ENCODE data around the gene VPS37C. TPM values are rescaled to one million over a fixed set of nuclear protein-coding genes. Genes with fewer than 3 reads are reported as not detected.

Gene VPS37C
- polyA plus RNA-seq, 2 of the 4 experiments (the other 2 are of a cell fraction): 8.9 to 11.3 TPM

Other genes with a start within 250 kb of the VPS37C start
- gene TMEM109, start 247.3 kb downstream of the VPS37C start, polyA plus RNA-seq (2011; rRNA removed): 40.9 and 58.0 TPM in 2 replicates
- gene TMEM109, start 247.3 kb downstream of the VPS37C start, polyA plus RNA-seq (2017; fragmentation: RNase III; extraction: RNeasy Plus Mini Kit Qiagen cat#74134 plus additional on column Dnase treatment): 88.4 to 93.4 TPM (median 93.0 TPM) in 3 replicates
- gene TMEM132A, start 237.0 kb downstream of the VPS37C start, polyA plus RNA-seq (2011; rRNA removed): 18.1 and 19.5 TPM in 2 replicates
- 87.2 to 91.8 TPM (median 88.0 TPM) in 3 replicates for gene TMEM132A, start 237.0 kb downstream of the VPS37C start, polyA plus RNA-seq (2017; fragmentation: RNase III; extraction: RNeasy Plus Mini Kit Qiagen cat#74134 plus additional on column Dnase treatment)
- gene SLC15A3, start 209.2 kb downstream of the VPS37C start, polyA plus RNA-seq (2011; rRNA removed): not detected in 2 replicates
- not detected in 3 replicates for gene SLC15A3, start 209.2 kb downstream of the VPS37C start, polyA plus RNA-seq (2017; fragmentation: RNase III; extraction: RNeasy Plus Mini Kit Qiagen cat#74134 plus additional on column Dnase treatment)
- 0.06 TPM in 1 of 2 replicates, not detected in the other for gene CD6, start 189.7 kb downstream of the VPS37C start, polyA plus RNA-seq (2011; rRNA removed)
- gene CD6, start 189.7 kb downstream of the VPS37C start, polyA plus RNA-seq (2017; fragmentation: RNase III; extraction: RNeasy Plus Mini Kit Qiagen cat#74134 plus additional on column Dnase treatment): 0.06 to 0.07 TPM in 2 of 3 replicates, not detected in the other
- 0.04 TPM in 1 of 2 replicates, not detected in the other for gene CD5, start 58.9 kb downstream of the VPS37C start, polyA plus RNA-seq (2011; rRNA removed)
- not detected in 3 replicates for gene CD5, start 58.9 kb downstream of the VPS37C start, polyA plus RNA-seq (2017; fragmentation: RNase III; extraction: RNeasy Plus Mini Kit Qiagen cat#74134 plus additional on column Dnase treatment)
- gene PGA3, start 42.1 kb upstream of the VPS37C start, polyA plus RNA-seq (2011; rRNA removed): not detected in 2 replicates
- not detected in 3 replicates for gene PGA3, start 42.1 kb upstream of the VPS37C start, polyA plus RNA-seq (2017; fragmentation: RNase III; extraction: RNeasy Plus Mini Kit Qiagen cat#74134 plus additional on column Dnase treatment)
- not detected in 2 replicates for gene PGA4, start 60.9 kb upstream of the VPS37C start, polyA plus RNA-seq (2011; rRNA removed)
- not detected in 3 replicates for gene PGA4, start 60.9 kb upstream of the VPS37C start, polyA plus RNA-seq (2017; fragmentation: RNase III; extraction: RNeasy Plus Mini Kit Qiagen cat#74134 plus additional on column Dnase treatment)
- not detected in 2 replicates for gene PGA5, start 79.7 kb upstream of the VPS37C start, polyA plus RNA-seq (2011; rRNA removed)
- gene PGA5, start 79.7 kb upstream of the VPS37C start, polyA plus RNA-seq (2017; fragmentation: RNase III; extraction: RNeasy Plus Mini Kit Qiagen cat#74134 plus additional on column Dnase treatment): not detected in 3 replicates
- gene VWCE, start 133.9 kb upstream of the VPS37C start, polyA plus RNA-seq (2011; rRNA removed): 0.53 and 0.65 TPM in 2 replicates
- gene VWCE, start 133.9 kb upstream of the VPS37C start, polyA plus RNA-seq (2017; fragmentation: RNase III; extraction: RNeasy Plus Mini Kit Qiagen cat#74134 plus additional on column Dnase treatment): 0.45 to 0.79 TPM (median 0.63 TPM) in 3 replicates
- 213 and 222 TPM in 2 replicates for gene DDB1, start 171.7 kb upstream of the VPS37C start, polyA plus RNA-seq (2011; rRNA removed)
- 149 to 154 TPM (median 149 TPM) in 3 replicates for gene DDB1, start 171.7 kb upstream of the VPS37C start, polyA plus RNA-seq (2017; fragmentation: RNase III; extraction: RNeasy Plus Mini Kit Qiagen cat#74134 plus additional on column Dnase treatment)
- 46.5 and 51.2 TPM in 2 replicates for gene TKFC, start 171.8 kb upstream of the VPS37C start, polyA plus RNA-seq (2011; rRNA removed)
- gene TKFC, start 171.8 kb upstream of the VPS37C start, polyA plus RNA-seq (2017; fragmentation: RNase III; extraction: RNeasy Plus Mini Kit Qiagen cat#74134 plus additional on column Dnase treatment): 42.6 to 53.6 TPM (median 48.7 TPM) in 3 replicates
- gene CYB561A3, start 200.5 kb upstream of the VPS37C start, polyA plus RNA-seq (2011; rRNA removed): 50.8 and 58.1 TPM in 2 replicates
- 50.4 to 56.9 TPM (median 55.4 TPM) in 3 replicates for gene CYB561A3, start 200.5 kb upstream of the VPS37C start, polyA plus RNA-seq (2017; fragmentation: RNase III; extraction: RNeasy Plus Mini Kit Qiagen cat#74134 plus additional on column Dnase treatment)
- 143 and 156 TPM in 2 replicates for gene TMEM138, start 200.9 kb upstream of the VPS37C start, polyA plus RNA-seq (2011; rRNA removed)
- 80.3 to 95.6 TPM (median 88.2 TPM) in 3 replicates for gene TMEM138, start 200.9 kb upstream of the VPS37C start, polyA plus RNA-seq (2017; fragmentation: RNase III; extraction: RNeasy Plus Mini Kit Qiagen cat#74134 plus additional on column Dnase treatment)
- gene TMEM216, start 231.2 kb upstream of the VPS37C start, polyA plus RNA-seq (2011; rRNA removed): 33.6 and 49.0 TPM in 2 replicates
- 9.9 to 11.9 TPM (median 10.6 TPM) in 3 replicates for gene TMEM216, start 231.2 kb upstream of the VPS37C start, polyA plus RNA-seq (2017; fragmentation: RNase III; extraction: RNeasy Plus Mini Kit Qiagen cat#74134 plus additional on column Dnase treatment)